Body of pancreas (tissue), 4 donors: ENCODE measurements around the gene FIP1L1.

Experiments
- CTCF ChIP-seq, 7 experiments: fragments of 450-650 bp in 4 of 7; fragments of 200-600 bp in 3 of 7; sonication (generic) in 3 of 7; IDR thresholded peaks; one replicate each; pipeline ENCODE4 v1.5.1; 2016 to 2019; ENCODE audit warnings: antibody characterized with exemption in 7 of 7
- POLR2A ChIP-seq, 3 donors: fragments of 450-650 bp; IDR thresholded peaks; one replicate each; pipeline ENCODE4 v1.6.1; 2016; ENCODE audit warnings: antibody characterized with exemption in 3 of 3, mild to moderate bottlenecking in 2 of 3

- TF ChIP-seq CTCF (IDR thresholded peaks at IDR 0.05) (no peak), POLR2A (IDR thresholded peaks at IDR 0.05) (no peak)
Measured at GRCh38 chr4:53478671-53479456, 101.4 kb downstream of the FIP1L1 start.
